Neuronal stem cell (in vitro differentiated cells): Measurements from ENCODE around the gene KPTN.

ENCODE experiments used
- DNase-seq: peaks from one replicate; pipeline ENCODE4 v3.0.0-alpha.2; 2013; ENCODE audit warnings: low spot score
- H2AFZ ChIP-seq: one replicate; pipeline ENCODE4 v1.6.1; 2013; ENCODE audit warnings: mild to moderate bottlenecking, low read length, inconsistent platforms
- H2AK5ac ChIP-seq: 2 replicates; pipeline ENCODE4 v1.6.1; 2013; ENCODE audit warnings: low read depth, mild to moderate bottlenecking, inconsistent platforms, low read length, moderate library complexity, mixed read lengths
- H2BK120ac ChIP-seq: 2 replicates; pipeline ENCODE4 v1.6.1; 2013; ENCODE audit warnings: low read depth, mild to moderate bottlenecking, inconsistent platforms, low read length, moderate library complexity, mixed read lengths
- H2BK12ac ChIP-seq: one replicate; pipeline ENCODE4 v1.6.1; 2013; ENCODE audit warnings: low read length, inconsistent platforms
- H2BK15ac ChIP-seq: 2 replicates; pipeline ENCODE4 v1.6.1; 2013; ENCODE audit warnings: mild to moderate bottlenecking, low read length, inconsistent platforms, mixed read lengths
- H2BK5ac ChIP-seq: one replicate; pipeline ENCODE4 v1.6.1; 2013; ENCODE audit warnings: inconsistent platforms, mild to moderate bottlenecking, low read length, moderate library complexity
- H3K14ac ChIP-seq: one replicate; pipeline ENCODE4 v1.6.1; 2013; ENCODE audit warnings: low read length, inconsistent platforms
- H3K18ac ChIP-seq: 2 replicates; pipeline ENCODE4 v1.6.1; 2013; ENCODE audit warnings: low read length, inconsistent platforms
- H3K23ac ChIP-seq: 2 replicates; pipeline ENCODE4 v1.6.1; 2013; ENCODE audit warnings: low read depth, mild to moderate bottlenecking, mixed read lengths, low read length, inconsistent platforms; ENCODE audit not compliant: poor library complexity
- H3K27ac ChIP-seq: replicated peaks from 3 replicates; pipeline ENCODE4 v1.5.1; 2013; ENCODE audit warnings: low read length, inconsistent platforms
- H3K27me3 ChIP-seq, 3 experiments: 2 replicates each; pipeline ENCODE4 v1.6.1; 2013; ENCODE audit warnings: low read length in 3 of 3, mild to moderate bottlenecking in 2 of 3, inconsistent platforms in 1 of 3, low read depth in 1 of 3, mixed read lengths in 1 of 3, moderate library complexity in 1 of 3; ENCODE audit not compliant: control insufficient read depth in 3 of 3, insufficient read depth in 3 of 3
- H3K36me3 ChIP-seq, 2 donors: replicated peaks in 1 of 2; 2 replicates each; pipeline ENCODE4 v1.6.1; 2013; ENCODE audit warnings: low read length in 2 of 2; ENCODE audit not compliant: control insufficient read depth in 2 of 2, insufficient read depth in 2 of 2
- H3K4ac ChIP-seq: 2 replicates; pipeline ENCODE4 v1.6.1; 2013; ENCODE audit warnings: inconsistent platforms, mild to moderate bottlenecking, low read length, moderate library complexity
- H3K4me1 ChIP-seq, 2 donors: 1 replicate in 1 of 2; 2 replicates in 1 of 2; pipeline ENCODE4 v1.6.1; 2013; ENCODE audit warnings: low read length in 2 of 2, low read depth in 1 of 2; ENCODE audit not compliant: control insufficient read depth in 2 of 2, insufficient read depth in 1 of 2
- H3K4me2 ChIP-seq: one replicate; pipeline ENCODE4 v1.6.1; 2013; ENCODE audit warnings: mild to moderate bottlenecking, low read length, inconsistent platforms; ENCODE audit not compliant: insufficient read depth, poor library complexity, severe bottlenecking
- H3K4me3 ChIP-seq, 2 donors: 2 replicates each; pipeline ENCODE4 v1.5.1; 2013; ENCODE audit warnings: low read length in 2 of 2, mild to moderate bottlenecking in 2 of 2, inconsistent platforms in 1 of 2, moderate library complexity in 1 of 2
- H3K79me1 ChIP-seq: one replicate; pipeline ENCODE4 v1.6.1; 2013; ENCODE audit warnings: low read depth, mild to moderate bottlenecking, inconsistent platforms, low read length, moderate library complexity
- H3K9ac ChIP-seq: one replicate; pipeline ENCODE4 v1.6.1; 2013; ENCODE audit warnings: mild to moderate bottlenecking, low read depth, low read length, inconsistent platforms; ENCODE audit not compliant: poor library complexity
- H3K9me3 ChIP-seq, 2 donors: replicated peaks in 1 of 2; 2 replicates each; pipeline versions ENCODE3 to v1.6.1; 2013; ENCODE audit warnings: low read length in 2 of 2, mild to moderate bottlenecking in 2 of 2, inconsistent platforms in 1 of 2, low read depth in 1 of 2, mixed read lengths in 1 of 2, moderate library complexity in 1 of 2; ENCODE audit not compliant: control insufficient read depth in 2 of 2, insufficient read depth in 1 of 2
- H4K8ac ChIP-seq: one replicate; pipeline ENCODE4 v1.6.1; 2013; ENCODE audit warnings: low read depth, mild to moderate bottlenecking, inconsistent platforms, low read length, moderate library complexity
- H4K91ac ChIP-seq: one replicate; pipeline ENCODE4 v1.6.1; 2013; ENCODE audit warnings: low read length, low read depth, mild to moderate bottlenecking, inconsistent platforms; ENCODE audit not compliant: poor library complexity
- WGBS, 2 donors: extraction: QIAGEN DNeasy Blood & Tissue Kit; methylation state at CpG; one replicate each; pipeline ENCODE4 v1.1.7; 2013; ENCODE audit warnings: missing lambda C conversion rate in 2 of 2, mixed read lengths in 1 of 2; ENCODE audit not compliant: insufficient read length in 2 of 2, insufficient replicate concordance in 1 of 2; ENCODE audit errors: extremely low coverage in 2 of 2; 5-methylcytosine and 5-hydroxymethylcytosine counted together

Gene KPTN

GRCh38 chr19:47481460-47482052, 2.5 kb downstream of the KPTN start:
- peaks cover under 1 to 8% of the 10 kb centered on the region in 2 donors for H3K4me1 ChIP-seq
- no peak overlapping the region for H3K27ac ChIP-seq
- no CpG with 5 or more reads among the region's 4 CpGs for WGBS, 2 donors
- H2AFZ ChIP-seq = no peak overlapping the region
- H3K18ac ChIP-seq = no peak overlapping the region
- H2AK5ac ChIP-seq = no peak overlapping the region
- H2BK120ac ChIP-seq = no peak overlapping the region
- H3K79me1 ChIP-seq = no peaks in the 10 kb centered on the region
- H4K8ac ChIP-seq = no peak overlapping the region
- no peak overlapping the region for H3K4ac ChIP-seq
- H3K4me2 ChIP-seq = no peak overlapping the region
- H3K27me3 ChIP-seq = no peaks in the 10 kb centered on the region
- no peak overlapping the region for H2BK15ac ChIP-seq
- H2BK12ac ChIP-seq = no peak overlapping the region
- H3K36me3 ChIP-seq = peaks cover 2 to 12% of the 10 kb centered on the region in 2 donors
- no peak overlapping the region for H3K9ac ChIP-seq
- no peaks in the 10 kb centered on the region for H3K9me3 ChIP-seq
- H3K14ac ChIP-seq = no peak overlapping the region
- no peak for DNase-seq
- H3K23ac ChIP-seq = no peak overlapping the region
- H2BK5ac ChIP-seq = no peak overlapping the region
- H4K91ac ChIP-seq = no peak overlapping the region
- no peak overlapping the region for H3K4me3 ChIP-seq

- Histone ChIP-seq H3K4me2 (no peak overlapping the region), H2AK5ac (no peak overlapping the region), H3K79me1 (no peaks in the 10 kb centered on the region), H2BK12ac (no peak overlapping the region), H4K8ac (no peak overlapping the region), H3K4ac (no peak overlapping the region), H4K91ac (no peak overlapping the region), H3K9me3 (no peaks in the 10 kb centered on the region), H2BK15ac (no peak overlapping the region), H3K4me3 (no peak overlapping the region), H2BK5ac (peak overlapping the region; percentile 27), H3K27ac (no peak overlapping the region), H3K23ac (no peak overlapping the region), H3K18ac (no peak overlapping the region), H3K27me3 (no peaks in the 10 kb centered on the region), H3K4me1 (peaks cover 0 to 8% of the 10 kb centered on the region in 2 donors), H3K36me3 (peaks cover 2 to 7% of the 10 kb centered on the region in 2 donors), H3K9ac (no peak overlapping the region), H2BK120ac (no peak overlapping the region), H3K14ac (no peak overlapping the region), H2AFZ (no peak overlapping the region)
- DNase-seq = no peak
- no CpG with 5 or more reads among the region's 16 CpGs for WGBS, 2 donors
These were observed 3.4 kb downstream of the KPTN start for GRCh38 chr19:47480658-47481057.

- peak overlapping the region; percentile 27 for H2BK5ac ChIP-seq
- no peak for DNase-seq
- H3K4ac ChIP-seq = no peak overlapping the region
- H3K18ac ChIP-seq = peak overlapping the region; percentile 44
- no peaks in the 10 kb centered on the region for H3K27me3 ChIP-seq
- no peak overlapping the region for H2AK5ac ChIP-seq
- no peak overlapping the region for H2AFZ ChIP-seq
- peak overlapping the region in 1 of 2 donors; percentile 50 for H3K4me3 ChIP-seq
- H2BK15ac ChIP-seq = peak overlapping the region; percentile 71
- H3K9me3 ChIP-seq = no peaks in the 10 kb centered on the region
- peaks cover 0 to 8% of the 10 kb centered on the region in 2 donors for H3K4me1 ChIP-seq
- H3K27ac ChIP-seq = no peak overlapping the region
- no peak overlapping the region for H3K14ac ChIP-seq
- peak overlapping the region; percentile 63 for H3K9ac ChIP-seq
- no peaks in the 10 kb centered on the region for H3K36me3 ChIP-seq
- WGBS, 2 donors = no CpG with 5 or more reads among the region's 39 CpGs
- no peak overlapping the region for H2BK12ac ChIP-seq
- H3K79me1 ChIP-seq = peaks cover 1% of the 10 kb centered on the region
- H3K23ac ChIP-seq = peak overlapping the region; percentile 46
- H2BK120ac ChIP-seq = no peak overlapping the region
- peak overlapping the region; percentile 23 for H3K4me2 ChIP-seq
- peak overlapping the region; percentile 26 for H4K8ac ChIP-seq
- H4K91ac ChIP-seq = no peak overlapping the region
These were observed 4.1 kb downstream of the KPTN start for GRCh38 chr19:47479701-47480503.

GRCh38 chr19:47476438-47476972, 7.5 kb downstream of the KPTN start:
- H2BK5ac ChIP-seq = no peak overlapping the region
- no peak overlapping the region for H3K9ac ChIP-seq
- peak overlapping the region; percentile 19 for H3K18ac ChIP-seq
- no peak overlapping the region for H3K14ac ChIP-seq
- no peaks in the 10 kb centered on the region for H3K9me3 ChIP-seq
- no peak overlapping the region for H3K4ac ChIP-seq
- no peak overlapping the region for H4K8ac ChIP-seq
- no peak overlapping the region for H2BK15ac ChIP-seq
- no peaks in the 10 kb centered on the region for H3K36me3 ChIP-seq
- H2AFZ ChIP-seq = no peak overlapping the region
- H2BK12ac ChIP-seq = no peak overlapping the region
- H3K27ac ChIP-seq = no peak overlapping the region
- H3K23ac ChIP-seq = peak overlapping the region; percentile 45
- no peak overlapping the region for H4K91ac ChIP-seq
- peaks cover 1% of the 10 kb centered on the region for H3K79me1 ChIP-seq
- DNase-seq = no peak
- peaks cover 4 to 9% of the 10 kb centered on the region in 2 donors for H3K4me1 ChIP-seq
- H2BK120ac ChIP-seq = no peak overlapping the region
- WGBS, 2 donors = no CpG with 5 or more reads among the region's 17 CpGs
- H3K4me2 ChIP-seq = no peak overlapping the region
- peaks cover 0 to 1% (median 0%) of the 10 kb centered on the region in 3 experiments for H3K27me3 ChIP-seq
- H2AK5ac ChIP-seq = no peak overlapping the region
- peak overlapping the region in 1 of 2 donors; percentile 4 for H3K4me3 ChIP-seq
